ENCODE results near the gene USP16.

Gene USP16

GRCh38 chr21:29091033-29091432, 66.6 kb downstream of the USP16 start:
- no peaks in the 10 kb centered on the region for H3K9me3 Mint-ChIP-seq
- peak overlapping the region; percentile 67 for H3K27ac Mint-ChIP-seq
- ATAC-seq = peak; percentile 86

DNA sequence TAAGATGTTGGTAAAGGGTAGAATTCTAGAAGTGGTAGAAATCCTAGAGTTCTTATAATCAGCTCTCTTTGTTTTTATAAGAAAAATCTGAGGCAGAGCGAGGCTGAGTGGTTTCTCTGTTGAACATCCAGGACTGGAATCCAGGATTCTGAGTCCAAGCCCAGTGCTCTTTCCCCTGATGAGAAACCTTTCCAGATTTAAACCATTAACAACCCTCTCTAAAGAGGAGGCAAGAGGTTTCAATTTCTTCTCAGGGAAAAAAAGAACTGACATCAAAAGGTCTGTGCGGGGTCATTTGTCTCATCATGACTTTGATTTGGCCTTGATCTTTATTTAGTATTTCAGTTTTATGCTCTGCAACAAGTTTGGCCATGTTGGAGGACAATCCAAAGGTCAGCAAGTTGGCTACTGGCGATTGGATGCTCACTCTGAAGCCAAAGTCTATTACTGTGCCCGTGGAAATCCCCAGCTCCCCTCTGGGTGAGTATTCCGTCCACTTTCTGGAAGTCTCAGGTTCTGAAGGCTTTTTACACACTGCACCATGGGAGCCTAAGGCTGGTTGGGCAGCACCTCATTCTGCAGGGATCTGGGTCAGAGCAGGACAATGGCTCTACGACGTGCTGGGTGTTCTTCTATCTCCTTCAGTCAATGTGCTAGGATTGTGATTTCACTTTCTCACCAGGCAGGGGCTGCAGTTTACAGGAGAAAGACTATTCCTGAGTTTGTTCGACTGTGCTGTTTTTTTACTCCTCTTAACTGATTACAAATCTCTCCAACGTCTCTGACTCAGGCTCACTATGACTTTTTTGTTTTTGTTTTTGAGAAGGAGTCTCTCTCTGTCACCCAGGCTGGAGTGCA, 67.9 kb downstream of the USP16 start:
- ATAC-seq (peak; percentile 57), DNase-seq (ENCODE audit: low spot score in 2 of 2) (no peak)
- Mint-ChIP-seq H3K27ac (peak overlapping the region; percentile 7), H3K9me3 (no peaks in the 10 kb centered on the region), H3K4me3 (no peak overlapping the region), H3K4me1 (peaks cover 19% of the 10 kb centered on the region), H3K36me3 (peaks cover 15% of the 10 kb centered on the region)

More at GRCh38 chr21:29091033-29091432, 66.6 kb downstream of the USP16 start:
- Mint-ChIP-seq H3K4me1 (peaks cover 19% of the 10 kb centered on the region), H3K36me3 (peaks cover 15% of the 10 kb centered on the region), H3K4me3 (no peak overlapping the region)
- no peak for DNase-seq (ENCODE audit: low spot score in 2 of 2)

GRCh38 chr21:29096218-29097015, 71.9 kb downstream of the USP16 start:
- ATAC-seq (no peak), DNase-seq (ENCODE audit: low spot score in 2 of 2) (no peak)
- H3K9me3 Mint-ChIP-seq = no peaks in the 10 kb centered on the region
- no peak overlapping the region for H3K27ac Mint-ChIP-seq
- no peak overlapping the region for H3K4me3 Mint-ChIP-seq
- peaks cover 7% of the 10 kb centered on the region for H3K4me1 Mint-ChIP-seq
- peaks cover 13% of the 10 kb centered on the region for H3K36me3 Mint-ChIP-seq

DNA sequence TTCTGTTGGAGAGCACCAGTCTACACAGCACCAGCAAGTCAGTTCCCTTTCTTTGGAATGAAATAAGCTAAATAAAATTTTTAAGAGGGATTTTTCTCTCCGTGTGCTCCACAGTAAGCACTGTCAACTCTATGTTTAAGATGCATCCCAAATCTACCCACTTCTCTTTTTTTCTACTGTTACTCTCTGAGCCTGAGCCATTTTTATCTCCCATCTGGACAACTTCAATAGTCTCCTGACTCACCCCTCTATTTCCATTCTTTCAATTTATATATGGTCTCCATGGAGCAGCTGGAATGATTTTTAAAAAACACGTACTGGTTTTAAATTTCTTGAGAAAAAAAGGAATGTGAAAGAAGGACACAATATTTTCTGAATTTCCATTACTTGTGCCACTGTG, 73.7 kb downstream of the USP16 start:
- H3K27ac Mint-ChIP-seq = no peak overlapping the region
- no peaks in the 10 kb centered on the region for H3K36me3 Mint-ChIP-seq
- ATAC-seq (no peak), DNase-seq (ENCODE audit: low spot score in 2 of 2) (no peak)
- no peaks in the 10 kb centered on the region for H3K4me1 Mint-ChIP-seq
- no peaks in the 10 kb centered on the region for H3K9me3 Mint-ChIP-seq
- no peak overlapping the region for H3K4me3 Mint-ChIP-seq

- no peaks in the 10 kb centered on the region for H3K9me3 Mint-ChIP-seq
- no peaks in the 10 kb centered on the region for H3K36me3 Mint-ChIP-seq
- H3K4me3 Mint-ChIP-seq = no peak overlapping the region
- H3K27ac Mint-ChIP-seq = no peak overlapping the region
- DNase-seq (ENCODE audit: low spot score in 2 of 2) = no peak
- H3K4me1 Mint-ChIP-seq = peaks cover 8% of the 10 kb centered on the region
- no peak for ATAC-seq
Measured at GRCh38 chr21:29102791-29103257, 78.4 kb downstream of the USP16 start.
